CD4-positive, alpha-beta T cell treated with Interleukin-6 for 4 hours (primary cell): ENCODE results near the gene PKD1.
A peak's percentile ranks its signal among the peaks of the same experiment; 100 is the strongest.
"Not testable (repeated sequence)": the region's sequence is repeated elsewhere in the genome, so short reads cannot be mapped to it uniquely, and the experiment has no call there.

Experiments
- DNase-seq: peaks from one replicate; pipeline ENCODE4 v3.0.0-alpha.2; 2020; ENCODE audit warnings: mixed read lengths

The PKD1 gene

GRCh38 chr16:2105769-2106168, 29.9 kb downstream of the PKD1 start:
- not testable (repeated sequence) for DNase-seq

- not testable (repeated sequence) for DNase-seq
Observed at GRCh38 chr16:2105291-2105690, 30.4 kb downstream of the PKD1 start.

DNA sequence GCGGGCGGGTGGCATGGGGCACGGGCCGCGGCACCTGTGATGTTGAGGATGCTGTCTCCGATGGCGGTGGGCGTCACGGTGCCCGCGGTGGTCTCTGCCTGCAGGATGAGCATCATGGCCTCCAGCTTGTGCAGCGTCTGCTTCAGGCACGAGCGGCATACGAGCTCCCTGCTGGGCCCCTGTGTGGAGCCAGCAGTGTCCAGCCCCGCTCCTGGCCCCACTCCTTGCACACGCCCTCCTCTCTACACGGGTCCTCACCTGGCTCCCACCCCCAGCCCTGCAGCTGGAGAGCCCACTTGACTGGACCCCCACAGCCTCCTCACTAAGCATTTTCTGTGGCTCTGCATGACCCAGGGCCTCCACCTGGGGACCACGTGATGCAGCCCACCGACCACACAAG, 31.2 kb downstream of the PKD1 start:
- not testable (repeated sequence) for DNase-seq

GRCh38 chr16:2102471-2102870, 33.2 kb downstream of the PKD1 start:
- DNase-seq, result no peak

- not testable (repeated sequence) for DNase-seq
Observed at GRCh38 chr16:2101581-2101980, 34.1 kb downstream of the PKD1 start.

- DNase-seq, result not testable (repeated sequence)
Observed at GRCh38 chr16:2097689-2098088, 38.0 kb downstream of the PKD1 start.

GRCh38 chr16:2096853-2097595, 38.7 kb downstream of the PKD1 start:
- DNase-seq, result no peak

GRCh38 chr16:2095918-2096582, 39.6 kb downstream of the PKD1 start:
- no peak for DNase-seq

- DNase-seq, result no peak
Observed at GRCh38 chr16:2095315-2095853, 40.3 kb downstream of the PKD1 start.

GRCh38 chr16:2093793-2094192, 41.9 kb downstream of the PKD1 start:
- no peak for DNase-seq

DNA sequence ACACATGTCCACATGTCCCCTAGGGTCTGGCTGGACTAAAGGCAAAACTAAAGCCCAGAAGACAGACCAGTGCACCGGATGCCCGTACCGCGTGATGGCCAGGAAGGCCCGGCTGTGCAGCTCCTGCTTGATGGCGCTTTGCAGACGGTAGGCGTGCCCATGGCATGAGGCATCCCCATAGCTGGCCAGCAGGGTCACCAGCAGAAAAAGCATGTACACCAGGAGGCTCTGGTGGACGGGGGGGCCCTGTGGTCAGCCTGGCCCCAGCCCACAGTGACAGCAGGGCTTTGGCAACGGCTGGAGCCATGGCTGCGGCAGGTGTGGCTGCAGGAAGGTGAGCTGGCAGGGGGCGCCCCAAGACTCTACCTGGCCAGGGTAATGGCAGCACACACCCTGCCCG, 42.8 kb downstream of the PKD1 start:
- no peak for DNase-seq

GRCh38 chr16:2092256-2092620, 43.5 kb downstream of the PKD1 start:
- no peak for DNase-seq

DNA sequence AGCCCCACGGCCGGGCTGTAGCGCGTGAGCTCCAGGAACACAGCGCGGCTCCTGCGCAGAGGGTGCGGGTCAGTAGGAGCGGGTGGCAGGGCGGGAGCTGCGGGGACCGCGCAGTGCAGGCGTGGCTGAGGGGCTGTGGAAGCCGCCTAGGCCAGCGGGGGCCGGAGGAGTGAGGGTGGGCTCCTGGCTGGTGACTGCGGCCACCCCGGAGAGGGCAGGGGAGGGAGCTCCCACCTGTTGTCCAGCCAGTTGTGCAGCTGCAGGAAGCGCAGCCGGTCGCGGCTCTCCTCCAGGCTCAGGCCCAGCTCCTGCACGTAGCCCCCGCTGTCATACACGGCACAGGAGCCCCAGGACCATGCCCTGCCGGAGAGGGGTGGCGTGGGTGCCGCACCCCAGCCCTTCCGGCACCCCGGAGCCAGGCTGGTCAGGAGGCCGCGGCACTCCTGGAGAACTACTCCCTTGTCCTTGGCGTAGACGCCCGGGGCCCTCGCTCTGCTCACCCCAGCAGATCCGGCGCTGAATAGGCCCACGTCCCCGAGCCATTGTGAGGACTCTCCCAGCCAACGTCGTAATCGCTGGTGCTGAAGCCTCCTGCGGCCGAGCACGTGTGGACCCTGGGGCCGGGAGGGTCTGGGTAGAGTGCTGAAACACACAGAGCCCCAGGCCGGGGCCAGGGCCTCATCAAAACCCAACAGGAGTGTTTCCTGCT, 44.0 kb downstream of the PKD1 start:
- DNase-seq, result no peak

- DNase-seq, result peak; percentile 37
Observed at GRCh38 chr16:2090777-2091546, 44.7 kb downstream of the PKD1 start.

DNA sequence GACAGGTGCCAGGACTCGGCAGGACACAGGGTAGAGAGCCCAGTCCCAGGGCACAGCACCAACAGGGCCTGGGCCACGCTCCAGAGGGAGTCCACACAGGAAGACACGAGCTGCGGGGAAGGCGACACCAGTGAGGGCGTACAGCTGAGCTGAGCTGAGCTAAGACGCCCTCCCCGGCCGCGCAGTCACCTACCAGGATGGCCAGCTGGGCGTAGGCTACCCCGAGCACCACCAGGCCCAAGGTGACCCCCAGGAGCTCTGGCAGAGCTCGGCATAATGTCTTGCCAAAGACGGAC, 45.3 kb downstream of the PKD1 start:
- no peak for DNase-seq

GRCh38 chr16:2089706-2090480, 45.8 kb downstream of the PKD1 start:
- DNase-seq, result no peak

- no peak for DNase-seq
Observed at GRCh38 chr16:2088759-2089358, 46.8 kb downstream of the PKD1 start.

DNA sequence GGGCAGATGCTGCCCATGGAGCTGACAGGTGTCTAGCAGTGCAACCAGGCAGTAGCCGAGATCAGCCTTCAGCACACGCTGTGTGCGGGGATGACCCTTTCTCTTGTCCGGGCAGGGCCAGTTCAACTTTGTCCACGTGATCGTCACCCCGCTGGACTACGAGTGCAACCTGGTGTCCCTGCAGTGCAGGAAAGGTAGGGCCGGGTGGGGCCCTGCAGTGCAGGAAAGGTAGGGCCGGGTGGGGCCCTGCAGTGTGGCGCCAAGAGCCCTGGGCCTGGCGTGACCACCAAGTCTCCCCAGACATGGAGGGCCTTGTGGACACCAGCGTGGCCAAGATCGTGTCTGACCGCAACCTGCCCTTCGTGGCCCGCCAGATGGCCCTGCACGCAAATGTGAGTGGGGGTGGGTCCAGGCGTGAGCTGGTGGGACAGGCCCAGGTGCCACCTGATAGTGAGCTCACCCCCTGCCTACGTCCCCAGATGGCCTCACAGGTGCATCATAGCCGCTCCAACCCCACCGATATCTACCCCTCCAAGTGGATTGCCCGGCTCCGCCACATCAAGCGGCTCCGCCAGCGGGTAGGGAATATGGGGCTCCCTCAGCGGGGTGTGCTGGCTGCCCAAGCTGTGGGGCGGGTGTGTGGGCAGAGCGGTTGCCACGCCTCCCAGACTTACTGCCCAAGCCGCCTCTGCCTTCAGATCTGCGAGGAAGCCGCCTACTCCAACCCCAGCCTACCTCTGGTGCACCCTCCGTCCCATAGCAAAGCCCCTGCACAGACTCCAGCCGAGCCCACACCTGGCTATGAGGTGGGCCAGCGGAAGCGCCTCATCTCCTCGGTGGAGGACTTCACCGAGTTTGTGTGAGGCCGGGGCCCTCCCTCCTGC, 47.7 kb downstream of the PKD1 start:
- DNase-seq, result no peak

DNA sequence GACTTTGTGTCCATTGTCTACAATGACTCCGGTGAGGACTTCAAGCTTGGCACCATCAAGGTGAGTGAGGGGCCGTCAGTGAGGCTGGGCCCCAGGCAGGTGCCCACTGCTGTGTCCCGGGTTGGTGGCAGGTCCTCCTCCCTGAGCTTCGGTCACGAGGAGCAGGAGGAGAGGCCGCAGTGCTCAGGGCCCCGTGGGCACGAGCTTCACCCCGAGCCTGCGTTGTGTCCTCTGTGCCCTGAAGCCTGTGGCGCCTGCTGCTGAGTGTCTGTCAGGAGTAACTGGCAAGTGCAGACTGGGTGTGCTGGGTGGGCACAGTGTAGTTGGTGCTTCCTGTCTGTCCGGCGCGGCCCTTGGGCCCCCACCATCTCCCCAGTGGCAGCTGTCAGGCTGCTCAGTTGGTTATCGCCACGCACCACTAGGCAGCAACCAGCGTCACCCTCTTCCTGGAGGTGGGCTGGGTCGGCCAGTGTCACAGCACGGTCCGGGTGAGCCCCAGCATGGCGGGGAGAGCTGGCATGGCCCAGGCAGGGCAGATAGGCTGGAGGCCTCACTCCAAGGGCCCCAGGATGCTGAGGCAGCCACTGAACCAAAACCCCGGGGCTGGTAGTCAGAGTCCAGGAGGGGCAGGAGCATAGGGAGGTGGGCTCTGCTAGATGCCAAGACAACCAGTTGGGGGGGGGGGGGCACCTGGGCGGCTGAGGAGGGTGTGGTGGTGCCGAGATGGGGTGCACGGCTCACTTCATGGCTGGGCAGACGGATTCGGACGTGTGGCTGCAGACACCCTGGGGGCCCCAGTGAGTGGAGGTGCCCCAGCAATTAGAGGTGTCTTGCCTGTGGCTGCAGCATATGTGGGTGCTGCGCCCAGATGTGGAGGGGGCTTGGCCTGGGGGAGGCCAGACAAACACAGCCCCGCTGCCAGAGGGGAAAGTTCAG, 48.6 kb downstream of the PKD1 start:
- DNase-seq, result no peak
